GM21619 (cell line): ENCODE data around the gene MMRN1.

Experiments
- ATAC-seq: cut with Tn5 transposase; IDR thresholded peaks from one replicate; pipeline ENCODE4 v1.9.1; 2021; ENCODE audit not compliant: unreplicated experiment

MMRN1 gene

GRCh38 chr4:89909889-89910288 lies 15.2 kb downstream of the MMRN1 start:
- ATAC-seq, result no peak

GRCh38 chr4:89913623-89914022 lies 19.0 kb downstream of the MMRN1 start:
- no peak for ATAC-seq

- no peak for ATAC-seq
Observed at GRCh38 chr4:89914609-89915550, 20.2 kb downstream of the MMRN1 start.

- no peak for ATAC-seq
Observed at GRCh38 chr4:89915937-89916336, 21.3 kb downstream of the MMRN1 start.

- ATAC-seq, result no peak
Observed at GRCh38 chr4:89922848-89923416, 28.3 kb downstream of the MMRN1 start.

GRCh38 chr4:89928838-89929237 lies 34.2 kb downstream of the MMRN1 start:
- ATAC-seq, result no peak

GRCh38 chr4:89929425-89930159 lies 34.9 kb downstream of the MMRN1 start:
- ATAC-seq, result peak; percentile 91

GRCh38 chr4:89939546-89939945 lies 44.9 kb downstream of the MMRN1 start:
- ATAC-seq, result no peak

GRCh38 chr4:89939994-89940393 lies 45.3 kb downstream of the MMRN1 start:
- ATAC-seq, result no peak

- no peak for ATAC-seq
Observed at GRCh38 chr4:89942811-89943210, 48.2 kb downstream of the MMRN1 start.

GRCh38 chr4:89949782-89950387 lies 55.2 kb downstream of the MMRN1 start:
- ATAC-seq, result peak; percentile 70

GRCh38 chr4:89952458-89952857 lies 57.8 kb downstream of the MMRN1 start:
- ATAC-seq, result no peak

- ATAC-seq, result no peak
Observed at GRCh38 chr4:89954906-89955695, 60.4 kb downstream of the MMRN1 start.

GRCh38 chr4:89957046-89957926 lies 62.6 kb downstream of the MMRN1 start:
- ATAC-seq, result no peak

- ATAC-seq, result no peak
Observed at GRCh38 chr4:89981789-89982334, 87.2 kb downstream of the MMRN1 start.

- ATAC-seq, result no peak
Observed at GRCh38 chr4:89988268-89988667, 93.6 kb downstream of the MMRN1 start.

GRCh38 chr4:89992744-89993143 lies 98.1 kb downstream of the MMRN1 start:
- no peak for ATAC-seq

- no peak for ATAC-seq
Observed at GRCh38 chr4:89994176-89994873, 99.7 kb downstream of the MMRN1 start.

GRCh38 chr4:89995006-89995405 lies 100.4 kb downstream of the MMRN1 start:
- no peak for ATAC-seq
